IMR-90 (cell line): ENCODE data around the gene STAC2. TPM values are rescaled to one million over a fixed set of nuclear protein-coding genes. Genes with fewer than 3 reads are reported as not detected.
A peak's percentile ranks its signal among the peaks of the same experiment; 100 is the strongest.

ENCODE experiments used
- ATAC-seq: fragments of 200-7000 bp; cut with Tn5 transposase; 2 replicates; pipeline ENCODE4 v1.9.1; 2020; ENCODE audit warnings: low read depth, mild to moderate bottlenecking, moderate library complexity
- BruUV-seq: library from RNA; stranded (reverse); fragments of 400-500 nt; replicated peaks from 2 replicates; lab custom pipeline; 2021; lab: Mats Ljungman, UMichigan
- CTCF ChIA-PET: fragments of 300-600 bp; formaldehyde crosslinking; extraction: SDS; loops from one replicate; lab custom pipeline; 2021; ENCODE audit warnings: antibody characterized with exemption; lab: Yijun Ruan, JAX
- POLR2A ChIA-PET: fragments of 300-600 bp; sonication (Branson Sonifier 250); formaldehyde crosslinking; loops from one replicate; lab custom pipeline; 2022; ENCODE audit warnings: antibody characterized with exemption; ENCODE audit not compliant: unreplicated experiment; lab: Charles Lee
- DNase-seq: peaks from one replicate; pipeline ENCODE4 v3.0.0; 2013
- H2AFZ ChIP-seq: replicated peaks from 2 replicates; pipeline ENCODE3; 2013; ENCODE audit warnings: low read length, mild to moderate bottlenecking; ENCODE audit not compliant: poor library complexity
- H2AK5ac ChIP-seq: 2 replicates; pipeline ENCODE4 v1.6.1; 2013; ENCODE audit warnings: low read depth, low read length, inconsistent platforms
- H2AK9ac ChIP-seq: replicated peaks from 2 replicates; pipeline ENCODE3; 2013; ENCODE audit warnings: mild to moderate bottlenecking, low read depth, low read length, moderate library complexity; ENCODE audit not compliant: poor library complexity
- H2BK120ac ChIP-seq: 2 replicates; pipeline ENCODE4 v1.6.1; 2013; ENCODE audit warnings: low read depth, low read length, inconsistent platforms
- H2BK15ac ChIP-seq: 3 replicates; pipeline ENCODE4 v1.6.1; 2013; ENCODE audit warnings: low read depth, low read length, inconsistent platforms
- H2BK20ac ChIP-seq: 2 replicates; pipeline ENCODE4 v1.6.1; 2013; ENCODE audit warnings: low read depth, mild to moderate bottlenecking, inconsistent platforms, low read length, moderate library complexity
- H2BK5ac ChIP-seq: 2 replicates; pipeline ENCODE4 v1.6.1; 2013; ENCODE audit warnings: mild to moderate bottlenecking, low read depth, low read length, inconsistent platforms; ENCODE audit not compliant: poor library complexity, severe bottlenecking
- H3K14ac ChIP-seq: replicated peaks from 2 replicates; pipeline ENCODE4 v1.6.1; 2013; ENCODE audit warnings: low read depth, low read length, inconsistent platforms
- H3K18ac ChIP-seq: 2 replicates; pipeline ENCODE4 v1.6.1; 2013; ENCODE audit warnings: low read depth, low read length, control low read depth
- H3K23ac ChIP-seq: 2 replicates; pipeline ENCODE4 v1.6.1; 2013; ENCODE audit warnings: low read depth, low read length, inconsistent platforms
- H3K27ac ChIP-seq: 2 replicates; pipeline ENCODE4 v1.5.1; 2013; ENCODE audit warnings: mild to moderate bottlenecking, control low read depth, low read length; ENCODE audit not compliant: insufficient read depth
- H3K27me3 ChIP-seq: 2 replicates; pipeline ENCODE4 v1.6.1; 2013; ENCODE audit warnings: low read length; ENCODE audit not compliant: control insufficient read depth, insufficient read depth
- H3K36me3 ChIP-seq: 2 replicates; pipeline ENCODE4 v1.6.1; 2013; ENCODE audit warnings: low read length, mixed read lengths; ENCODE audit not compliant: control insufficient read depth, insufficient read depth
- H3K4ac ChIP-seq: 2 replicates; pipeline ENCODE4 v1.6.1; 2013; ENCODE audit warnings: low read depth, low read length, inconsistent platforms
- H3K4me1 ChIP-seq: 2 replicates; pipeline ENCODE4 v1.6.1; 2013; ENCODE audit warnings: low read length, mixed read lengths; ENCODE audit not compliant: control insufficient read depth, insufficient read depth
- H3K4me2 ChIP-seq: 2 replicates; pipeline ENCODE4 v1.6.1; 2013; ENCODE audit warnings: low read depth, mild to moderate bottlenecking, control low read depth, low read length, moderate library complexity
- H3K4me3 ChIP-seq: 2 replicates; pipeline ENCODE4 v1.5.1; 2013; ENCODE audit warnings: low read depth, mild to moderate bottlenecking, control low read depth, low read length, moderate library complexity; ENCODE audit not compliant: insufficient read depth
- H3K56ac ChIP-seq: 2 replicates; pipeline ENCODE4 v1.6.1; 2013; ENCODE audit warnings: low read length, inconsistent platforms; ENCODE audit not compliant: insufficient read depth; ENCODE audit errors: extremely low read depth
- H3K79me1 ChIP-seq, 2 experiments: 2 replicates each; pipeline ENCODE4 v1.6.1; 2013; ENCODE audit warnings: low read length in 2 of 2, inconsistent platforms in 1 of 2, low read depth in 1 of 2
- H3K9ac ChIP-seq: 2 replicates; pipeline ENCODE4 v1.6.1; 2013; ENCODE audit warnings: low read depth, low read length, control low read depth
- H3K9me1 ChIP-seq: 2 replicates; pipeline ENCODE4 v1.6.1; 2013; ENCODE audit warnings: low read length, inconsistent platforms; ENCODE audit not compliant: insufficient read depth
- H3K9me3 ChIP-seq: 2 replicates; pipeline ENCODE4 v1.6.1; 2013; ENCODE audit warnings: low read length; ENCODE audit not compliant: control insufficient read depth, insufficient read depth
- H4K20me1 ChIP-seq: 2 replicates; pipeline ENCODE4 v1.6.1; 2013; ENCODE audit warnings: low read length, inconsistent platforms; ENCODE audit not compliant: insufficient read depth
- H4K5ac ChIP-seq: 2 replicates; pipeline ENCODE4 v1.6.1; 2013; ENCODE audit warnings: mild to moderate bottlenecking, low read depth, low read length, control low read depth
- H4K8ac ChIP-seq, 2 experiments: 2 replicates each; pipeline ENCODE4 v1.6.1; 2013; ENCODE audit warnings: low read depth in 2 of 2, low read length in 2 of 2, control low read depth in 1 of 2, inconsistent platforms in 1 of 2
- H4K91ac ChIP-seq: 2 replicates; pipeline ENCODE4 v1.6.1; 2013; ENCODE audit warnings: low read depth, low read length, inconsistent platforms; ENCODE audit not compliant: insufficient read depth
- BHLHE40 ChIP-seq: fragments of 150-350 bp; IDR thresholded peaks from 2 replicates; pipeline ENCODE4 v1.6.1; 2016; ENCODE audit warnings: mild to moderate bottlenecking, low read depth, low read length
- CEBPB ChIP-seq: IDR thresholded peaks from 2 replicates; pipeline ENCODE4 v1.6.1; 2012; ENCODE audit warnings: low read depth, low read length, improper control_type of control experiment
- CHD1 ChIP-seq: IDR thresholded peaks from 2 replicates; pipeline ENCODE4 v1.6.1; 2012; ENCODE audit warnings: low read depth, low read length, improper control_type of control experiment
- CTCF ChIP-seq: conservative IDR thresholded peaks from 2 replicates; pipeline ENCODE4 v1.5.1; 2012; ENCODE audit warnings: mild to moderate bottlenecking, low read depth, low read length, improper control_type of control experiment
- FOS ChIP-seq: fragments of 150-350 bp; IDR thresholded peaks from 2 replicates; pipeline ENCODE4 v1.6.1; 2016; ENCODE audit warnings: low read depth, low read length
- MAFK ChIP-seq: IDR thresholded peaks from 2 replicates; pipeline ENCODE4 v1.6.1; 2012; ENCODE audit warnings: low read depth, low read length, improper control_type of control experiment
- MAZ ChIP-seq: IDR thresholded peaks from 2 replicates; pipeline ENCODE4 v1.6.1; 2012; ENCODE audit warnings: low read depth, mild to moderate bottlenecking, low read length, improper control_type of control experiment, moderate library complexity, borderline replicate concordance
- MXI1 ChIP-seq: IDR thresholded peaks from 2 replicates; pipeline ENCODE4 v1.6.1; 2012; ENCODE audit warnings: low read depth, mild to moderate bottlenecking, low read length, moderate library complexity, borderline replicate concordance
- NFE2L2 ChIP-seq: fragments of 150-350 bp; IDR thresholded peaks from 2 replicates; pipeline ENCODE4 v1.6.1; 2016; ENCODE audit warnings: low read depth, mild to moderate bottlenecking, low read length
- POLR2A ChIP-seq: IDR thresholded peaks from 2 replicates; pipeline ENCODE4 v1.6.1; 2012; ENCODE audit warnings: mild to moderate bottlenecking, low read depth, low read length
- RAD21 ChIP-seq: IDR thresholded peaks from 2 replicates; pipeline ENCODE4 v1.6.1; 2012; ENCODE audit warnings: low read length, improper control_type of control experiment
- RCOR1 ChIP-seq: IDR thresholded peaks from 2 replicates; pipeline ENCODE4 v1.6.1; 2012; ENCODE audit warnings: mild to moderate bottlenecking, low read length, improper control_type of control experiment; ENCODE audit not compliant: insufficient replicate concordance
- RFX5 ChIP-seq: IDR thresholded peaks from 2 replicates; pipeline ENCODE4 v1.8.0; 2012; ENCODE audit warnings: low read depth, mild to moderate bottlenecking, low read length, moderate library complexity
- SMC3 ChIP-seq: fragments of 150-350 bp; IDR thresholded peaks from 2 replicates; pipeline ENCODE4 v1.6.1; 2016; ENCODE audit warnings: low read depth, mild to moderate bottlenecking, antibody characterized with exemption, low read length, moderate library complexity
- WGBS, 2 experiments: methylation state at CpG; one replicate each; pipeline versions ENCODE4 v1.1.5 to v1.1.7; 2013; ENCODE audit warnings: missing lambda C conversion rate in 2 of 2; ENCODE audit not compliant: insufficient read length in 1 of 2; ENCODE audit errors: extremely low coverage in 2 of 2; 5-methylcytosine and 5-hydroxymethylcytosine counted together
- dilution Hi-C: fragments of 300-500 bp; cut with HindIII; formaldehyde crosslinking; loops from one replicate; pipeline ENCODE4 v1.14.3; 2018; ENCODE audit warnings: low sequenced_read_pairs; ENCODE audit not compliant: unreplicated experiment
- in situ Hi-C: fragments of 300-500 bp; cut with MboI; formaldehyde crosslinking; loops from 3 replicates; pipeline ENCODE4 v1.14.3; 2019; ENCODE audit warnings: low sequenced_read_pairs, inconsistent platforms, mixed read lengths
- intact Hi-C: fragments of 100-400 bp; cut with micrococcal nuclease; formaldehyde crosslinking; loops from 2 replicates; pipeline ENCODE4 v1.10.0; 2022
- polyA plus RNA-seq, 3 experiments: library from polyadenylated mRNA; depleted of rRNA; stranded (reverse); fragments of >200 nt; gene quantifications; 2 replicates each; pipeline ENCODE4 v1.2.3, GENCODE V29; 2012; ENCODE audit warnings: low replicate concordance in 1 of 3
- total RNA-seq: library from RNA; depleted of rRNA; stranded (reverse); fragments of >200 nt; gene quantifications from 2 replicates; pipeline ENCODE4 v1.2.3, GENCODE V29; 2012
- TF ChIP-seq, protein P1 (sequence below): fragments of 150-350 bp; IDR thresholded peaks from 2 replicates; pipeline ENCODE4 v1.6.1; 2016; ENCODE audit warnings: low read depth, mild to moderate bottlenecking, low read length, moderate library complexity, borderline replicate concordance
- TF ChIP-seq, protein P2 (sequence below): fragments of 150-350 bp; IDR thresholded peaks from 2 replicates; pipeline ENCODE4 v1.6.1; 2017; ENCODE audit warnings: mild to moderate bottlenecking, antibody characterized with exemption, low read length, low read depth

Gene STAC2
- total and polyA plus RNA-seq, 2 of the 4 experiments (the other 2 are of a cell fraction): 0.02 TPM; not detected in 1

DNA sequence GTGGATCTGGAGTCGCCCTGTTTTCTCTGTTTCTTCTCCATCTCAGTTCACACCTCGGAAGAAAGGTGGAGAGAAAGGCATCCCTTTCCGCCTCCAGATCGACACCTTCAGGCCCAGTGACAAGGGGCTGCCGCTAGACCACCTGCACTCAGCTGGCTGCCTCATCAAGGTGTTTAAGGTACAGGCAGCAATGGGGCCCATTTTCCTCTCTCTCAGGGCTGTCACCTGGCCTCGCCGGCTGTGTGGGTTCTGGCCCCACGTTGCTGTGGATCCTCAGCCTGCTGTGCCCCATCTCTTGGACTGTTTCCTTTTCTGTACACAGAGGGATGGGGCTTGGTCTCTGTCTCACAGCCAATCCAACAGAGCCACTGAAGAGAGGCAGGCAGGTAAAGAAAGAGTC is 17.4 kb upstream of the STAC2 start:
- H3K9me1 ChIP-seq: no peaks in the 10 kb centered on the region
- H3K23ac ChIP-seq: no peak overlapping the region
- dilution Hi-C loops (no loop called here), in situ Hi-C loops (loop anchor here (10.0 kb wide), 1 partner anchor 258 kb away; no protein-coding TSS in a partner anchor), intact Hi-C loops (loop anchor here (5.0 kb wide), 1 partner anchor 446 kb away; the partner anchor contains the start of gene PIP4K2B)
- POLR2A ChIA-PET: no interaction called here
- no peak overlapping the region for H4K8ac ChIP-seq
- no peak overlapping the region for H2AK5ac ChIP-seq
- H3K9me3 ChIP-seq: no peaks in the 10 kb centered on the region
- H2AFZ ChIP-seq: peak overlapping the region; percentile 43
- H3K9ac ChIP-seq: no peak overlapping the region
- WGBS, 2 experiments: 75% methylated on average over 2 of the region's 8 CpGs; no CpG with 5 or more reads in 1 of the 2 experiments
- no peak overlapping the region for H3K56ac ChIP-seq
- CTCF ChIA-PET: no interaction called here
- H3K18ac ChIP-seq: no peak overlapping the region
- DNase-seq: no peak
- no peaks in the 10 kb centered on the region for H3K36me3 ChIP-seq
- H3K27ac ChIP-seq: no peak overlapping the region
- H3K4me3 ChIP-seq: no peak overlapping the region
- H2BK20ac ChIP-seq: no peak overlapping the region
- no peak overlapping the region for H2BK120ac ChIP-seq
- TF ChIP-seq RCOR1: no peak
- TF ChIP-seq RFX5: no peak
- TF ChIP-seq CTCF: no peak
- no peak for TF ChIP-seq BHLHE40
- TF ChIP-seq RAD21: no peak
- TF ChIP-seq MXI1: no peak
- no peak for TF ChIP-seq CEBPB
- TF ChIP-seq, protein P1, sequence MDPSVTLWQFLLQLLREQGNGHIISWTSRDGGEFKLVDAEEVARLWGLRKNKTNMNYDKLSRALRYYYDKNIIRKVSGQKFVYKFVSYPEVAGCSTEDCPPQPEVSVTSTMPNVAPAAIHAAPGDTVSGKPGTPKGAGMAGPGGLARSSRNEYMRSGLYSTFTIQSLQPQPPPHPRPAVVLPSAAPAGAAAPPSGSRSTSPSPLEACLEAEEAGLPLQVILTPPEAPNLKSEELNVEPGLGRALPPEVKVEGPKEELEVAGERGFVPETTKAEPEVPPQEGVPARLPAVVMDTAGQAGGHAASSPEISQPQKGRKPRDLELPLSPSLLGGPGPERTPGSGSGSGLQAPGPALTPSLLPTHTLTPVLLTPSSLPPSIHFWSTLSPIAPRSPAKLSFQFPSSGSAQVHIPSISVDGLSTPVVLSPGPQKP: no peak
- no peak for TF ChIP-seq NFE2L2
- TF ChIP-seq CHD1: no peak
- TF ChIP-seq, protein P2, sequence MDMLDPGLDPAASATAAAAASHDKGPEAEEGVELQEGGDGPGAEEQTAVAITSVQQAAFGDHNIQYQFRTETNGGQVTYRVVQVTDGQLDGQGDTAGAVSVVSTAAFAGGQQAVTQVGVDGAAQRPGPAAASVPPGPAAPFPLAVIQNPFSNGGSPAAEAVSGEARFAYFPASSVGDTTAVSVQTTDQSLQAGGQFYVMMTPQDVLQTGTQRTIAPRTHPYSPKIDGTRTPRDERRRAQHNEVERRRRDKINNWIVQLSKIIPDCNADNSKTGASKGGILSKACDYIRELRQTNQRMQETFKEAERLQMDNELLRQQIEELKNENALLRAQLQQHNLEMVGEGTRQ: no peak
- TF ChIP-seq POLR2A: no peak
- TF ChIP-seq SMC3: no peak
- no peak for TF ChIP-seq MAZ
- no peak for TF ChIP-seq MAFK
- TF ChIP-seq FOS: no peak
- no peak overlapping the region for H3K14ac ChIP-seq
- no peak overlapping the region for H3K4me2 ChIP-seq
- no peak for ATAC-seq
- H4K20me1 ChIP-seq: no peaks in the 10 kb centered on the region
- H3K4ac ChIP-seq: no peak overlapping the region
- no peaks in the 10 kb centered on the region; the same call in 1 of the 2 replicates for H3K4me1 ChIP-seq
- H2AK9ac ChIP-seq: no peak overlapping the region
- no peaks in the 10 kb centered on the region for H3K27me3 ChIP-seq
- BruUV-seq: no TSS peak
- H3K79me1 ChIP-seq: no peaks in the 10 kb centered on the region
- H4K91ac ChIP-seq: no peak overlapping the region
- H2BK15ac ChIP-seq: no peak overlapping the region
- no peak overlapping the region for H4K5ac ChIP-seq
- no peak overlapping the region for H2BK5ac ChIP-seq
